HG03565 (cell line): ENCODE results near the gene WDR73.

Experiments
- ATAC-seq: cut with Tn5 transposase; IDR thresholded peaks from one replicate; pipeline ENCODE4 v1.9.1; 2021; ENCODE audit warnings: mild to moderate bottlenecking, moderate library complexity; ENCODE audit not compliant: unreplicated experiment

WDR73 gene

GRCh38 chr15:84620626-84621025 is 33.5 kb downstream of the WDR73 start:
- ATAC-seq, result no peak

- no peak for ATAC-seq
These were observed 37.8 kb downstream of the WDR73 start for GRCh38 chr15:84616235-84616634.

- ATAC-seq, result no peak
These were observed 42.5 kb downstream of the WDR73 start for GRCh38 chr15:84611631-84612030.

- no peak for ATAC-seq
These were observed 44.1 kb downstream of the WDR73 start for GRCh38 chr15:84609818-84610525.

GRCh38 chr15:84608707-84609284 is 45.3 kb downstream of the WDR73 start:
- ATAC-seq, result no peak

GRCh38 chr15:84606653-84607120 is 47.4 kb downstream of the WDR73 start:
- no peak for ATAC-seq

- ATAC-seq, result no peak
These were observed 48.6 kb downstream of the WDR73 start for GRCh38 chr15:84605554-84605882.

- no peak for ATAC-seq
These were observed 49.1 kb downstream of the WDR73 start for GRCh38 chr15:84604826-84605553.

GRCh38 chr15:84603630-84604379 is 50.3 kb downstream of the WDR73 start:
- no peak for ATAC-seq

- ATAC-seq, result no peak
These were observed 52.6 kb downstream of the WDR73 start for GRCh38 chr15:84601555-84601838.

GRCh38 chr15:84600687-84601554 is 53.2 kb downstream of the WDR73 start, which contains the start of gene ZSCAN2:
Gene ZSCAN2 (plus strand): TSS chr15:84601009. CDS start chr15:84603928, 2,919 bp downstream.
- ATAC-seq, result peak; percentile 80

- ATAC-seq, result peak; percentile 1
These were observed 53.8 kb downstream of the WDR73 start for GRCh38 chr15:84600331-84600686.

GRCh38 chr15:84599906-84600305 is 54.2 kb downstream of the WDR73 start:
- no peak for ATAC-seq

GRCh38 chr15:84598993-84599392 is 55.1 kb downstream of the WDR73 start:
- ATAC-seq, result no peak

GRCh38 chr15:84598250-84598649 is 55.8 kb downstream of the WDR73 start:
- ATAC-seq, result peak; percentile 45

GRCh38 chr15:84597296-84597695 is 56.8 kb downstream of the WDR73 start:
- no peak for ATAC-seq

- no peak for ATAC-seq
These were observed 58.4 kb downstream of the WDR73 start for GRCh38 chr15:84595660-84596059.

GRCh38 chr15:84594617-84595290 is 59.3 kb downstream of the WDR73 start:
- no peak for ATAC-seq

GRCh38 chr15:84591815-84592214 is 62.3 kb downstream of the WDR73 start:
- ATAC-seq, result no peak

- ATAC-seq, result no peak
These were observed 63.7 kb downstream of the WDR73 start for GRCh38 chr15:84590406-84590805.
